ENCODE measurements around the gene BPIFB6. TPM values are rescaled to one million over a fixed set of nuclear protein-coding genes. Genes with fewer than 3 reads are reported as not detected.

BPIFB6 gene
- total and polyA plus RNA-seq, 10 of the 15 experiments (the other 5 are each of a cell fraction or from before 2014, with no cell fraction given) = not detected

- 28% methylated on average over 5 of the region's 5 CpGs for WGBS (ENCODE audit: insufficient coverage, insufficient replicate concordance, low lambda C conversion rate, missing lambda C conversion rate)
- no TSS peak for BruUV-seq (replicated peaks)
- no peak for FAIRE-seq
- no peak for TF ChIP-seq ZBTB4 (CRISPR knock-in tag; IDR thresholded peaks at IDR 0.05)
- TF ChIP-seq CBX5 (IDR thresholded peaks at IDR 0.05; ENCODE audit: low read depth) = no peak
- no peak for TF ChIP-seq KLF5 (IDR thresholded peaks at IDR 0.05; ENCODE audit: partially characterized antibody)
- TF ChIP-seq ZNF207 (IDR thresholded peaks at IDR 0.05; ENCODE audit: borderline replicate concordance) = no peak
- no peak for TF ChIP-seq CREB1 (IDR thresholded peaks at IDR 0.05; ENCODE audit: low read depth)
- TF ChIP-seq YBX1 (IDR thresholded peaks at IDR 0.05) = no peak
- TF ChIP-seq SPI1 (IDR thresholded peaks at IDR 0.05; ENCODE audit: borderline replicate concordance, insufficient read depth, low read depth, low read length) = no peak
- no peak for TF ChIP-seq ELK1 (IDR thresholded peaks at IDR 0.05; ENCODE audit: low read depth, low read length)
- TF ChIP-seq ZNF24 (IDR thresholded peaks at IDR 0.05) = no peak
- TF ChIP-seq NR2C1 (IDR thresholded peaks at IDR 0.05) = no peak
- TF ChIP-seq STAT3 (IDR thresholded peaks at IDR 0.05; ENCODE audit: low read depth, low read length) = no peak
- no peak for TF ChIP-seq IRF5 (IDR thresholded peaks at IDR 0.05; ENCODE audit: borderline replicate concordance)
- no peak for TF ChIP-seq MEF2B (IDR thresholded peaks at IDR 0.05; ENCODE audit: partially characterized antibody, poor library complexity, severe bottlenecking)
- TF ChIP-seq ZBTB33 (IDR thresholded peaks at IDR 0.05) = no peak
- no peak for TF ChIP-seq IKZF1 (conservative IDR thresholded peaks at IDR 0.05)
- TF ChIP-seq ZNF217 (IDR thresholded peaks at IDR 0.05) = no peak
Observed at GRCh38 chr20:33033381-33033780, 1.9 kb downstream of the BPIFB6 start.

More at GRCh38 chr20:33033381-33033780, 1.9 kb downstream of the BPIFB6 start:
- no peaks in the 10 kb centered on the region for H3K9me3 ChIP-seq (replicated peaks; ENCODE audit: control insufficient read depth, insufficient read depth, low read length)
- no peaks in the 10 kb centered on the region for H3K4me1 ChIP-seq (ENCODE audit: control insufficient read depth, insufficient read depth, low read length)
- H2AFZ ChIP-seq (ENCODE audit: control insufficient read depth, low read depth, low read length) = no peak overlapping the region
- intact Hi-C loops (cut with micrococcal nuclease; ENCODE audit: unreplicated experiment) (no loop called here), in situ Hi-C loops (cut with MboI) (no loop called here)
- ChIA-PET SMC1A (ENCODE audit: uncharacterized antibody, unreplicated experiment) (no interaction called here), CTCF (no interaction called here), POLR2A (no interaction called here), RAD21 (ENCODE audit: unreplicated experiment) (no interaction called here)
- no peak overlapping the region for H3K9ac ChIP-seq (ENCODE audit: control insufficient read depth, insufficient read depth, low read length)
- no peaks in the 10 kb centered on the region for H3K36me3 ChIP-seq (ENCODE audit: control insufficient read depth in 2 of 2, insufficient read depth in 2 of 2, low read length in 1 of 2)
- H3K79me2 ChIP-seq (ENCODE audit: control insufficient read depth, insufficient read depth, low read length) = no peaks in the 10 kb centered on the region
- no peaks in the 10 kb centered on the region for H4K20me1 ChIP-seq (ENCODE audit: control insufficient read depth, insufficient read depth)
- H3K27ac ChIP-seq (ENCODE audit: control insufficient read depth, insufficient read depth) = no peak overlapping the region
- DNase-seq (ENCODE audit: low read depth, low spot score) (no peak), ATAC-seq (no peak)
- H3K4me2 ChIP-seq (ENCODE audit: control insufficient read depth, insufficient read depth) = no peak overlapping the region
- H3K4me3 ChIP-seq = no peak overlapping the region
- peaks cover 0 to 1% of the 10 kb centered on the region in 2 experiments; a peak in 1 of 4 replicates for H3K27me3 ChIP-seq (replicated peaks in 1 of 2; ENCODE audit: control insufficient read depth in 2 of 2, insufficient read depth in 2 of 2, low read length in 1 of 2)

All from GM12878 (cell line).